ENCODE data around the gene PTPRN2.
"Not testable (repeated sequence)": the region's sequence is repeated elsewhere in the genome, so short reads cannot be mapped to it uniquely, and the experiment has no call there.

The PTPRN2 gene

GRCh38 chr7:157707983-157708918, 879.4 kb downstream of the PTPRN2 start:
- no peak for DNase-seq (ENCODE audit: low read depth)

GRCh38 chr7:157704365-157704764, 883.3 kb downstream of the PTPRN2 start:
- no peak for DNase-seq (ENCODE audit: low read depth)

- no peak for DNase-seq (ENCODE audit: low read depth)
Observed at GRCh38 chr7:157703534-157704195, 884.0 kb downstream of the PTPRN2 start.

- no peak for DNase-seq (ENCODE audit: low read depth)
Observed at GRCh38 chr7:157703131-157703530, 884.5 kb downstream of the PTPRN2 start.

- no peak for DNase-seq (ENCODE audit: low read depth)
Observed at GRCh38 chr7:157702311-157703023, 885.2 kb downstream of the PTPRN2 start.

- DNase-seq (ENCODE audit: low read depth) = not testable (repeated sequence)
Observed at GRCh38 chr7:157701395-157702180, 886.0 kb downstream of the PTPRN2 start.

- no peak for DNase-seq (ENCODE audit: low read depth)
Observed at GRCh38 chr7:157700231-157701005, 887.2 kb downstream of the PTPRN2 start.

GRCh38 chr7:157699357-157700013, 888.1 kb downstream of the PTPRN2 start:
- DNase-seq (ENCODE audit: low read depth) = no peak

- DNase-seq (ENCODE audit: low read depth) = not testable (repeated sequence)
Observed at GRCh38 chr7:157697287-157697686, 890.3 kb downstream of the PTPRN2 start.

GRCh38 chr7:157695609-157696008, 892.0 kb downstream of the PTPRN2 start:
- not testable (repeated sequence) for DNase-seq (ENCODE audit: low read depth)

GRCh38 chr7:157694376-157694665, 893.3 kb downstream of the PTPRN2 start:
- no peak for DNase-seq (ENCODE audit: low read depth)

GRCh38 chr7:157693521-157694375, 893.9 kb downstream of the PTPRN2 start:
- DNase-seq (ENCODE audit: low read depth) = no peak

GRCh38 chr7:157693071-157693520, 894.5 kb downstream of the PTPRN2 start:
- no peak for DNase-seq (ENCODE audit: low read depth)

- DNase-seq (ENCODE audit: low read depth) = no peak
Observed at GRCh38 chr7:157692460-157693011, 895.1 kb downstream of the PTPRN2 start.

- no peak for DNase-seq (ENCODE audit: low read depth)
Observed at GRCh38 chr7:157691586-157692459, 895.8 kb downstream of the PTPRN2 start.

- peak; percentile 85 for DNase-seq (ENCODE audit: low read depth)
Observed at GRCh38 chr7:157690833-157691585, 896.6 kb downstream of the PTPRN2 start.

- DNase-seq (ENCODE audit: low read depth) = peak; percentile 12
Observed at GRCh38 chr7:157690058-157690832, 897.4 kb downstream of the PTPRN2 start.
